Ecto neural progenitor cell (in vitro differentiated cells): ENCODE measurements around the gene DARS2.
"Not testable (repeated sequence)": the region's sequence is repeated elsewhere in the genome, so short reads cannot be mapped to it uniquely, and the experiment has no call there.

ENCODE experiments used
- DNase-seq: peaks from one replicate; pipeline ENCODE4 v3.0.0-alpha.2; 2018; ENCODE audit warnings: low spot score

The DARS2 gene

GRCh38 chr1:173824315-173825081 is at the start of gene DARS2, which contains the start of gene CENPL:
DARS2 (plus strand) TSS chr1:173824673; CDS start chr1:173825230, 557 bp downstream.
CENPL (minus strand) TSS chr1:173824883; CDS start chr1:173811299, 13,584 bp downstream.
- DNase-seq, result peak; percentile 93

GRCh38 chr1:173775578-173776226 is 48.8 kb upstream of the DARS2 start:
- no peak for DNase-seq

- DNase-seq, result no peak
Measured at GRCh38 chr1:173779936-173780335, 44.5 kb upstream of the DARS2 start.

- no peak for DNase-seq
Measured at GRCh38 chr1:173784997-173785396, 39.5 kb upstream of the DARS2 start.

GRCh38 chr1:173789841-173790240 is 34.6 kb upstream of the DARS2 start:
- no peak for DNase-seq

- DNase-seq, result no peak
Measured at GRCh38 chr1:173798078-173798477, 26.4 kb upstream of the DARS2 start.

GRCh38 chr1:173799995-173800394 is 24.5 kb upstream of the DARS2 start:
- not testable (repeated sequence) for DNase-seq

- no peak for DNase-seq
Measured at GRCh38 chr1:173802961-173803360, 21.5 kb upstream of the DARS2 start.

- DNase-seq, result not testable (repeated sequence)
Measured at GRCh38 chr1:173813654-173814053, 10.8 kb upstream of the DARS2 start.

GRCh38 chr1:173818459-173818858 is 6.0 kb upstream of the DARS2 start:
- DNase-seq, result no peak

- no peak for DNase-seq
Measured at GRCh38 chr1:173821680-173822079, 2.8 kb upstream of the DARS2 start.

- no peak for DNase-seq
Measured at GRCh38 chr1:173823781-173824314, 625 bp upstream of the DARS2 start.

GRCh38 chr1:173827611-173828010 is 3.1 kb downstream of the DARS2 start:
- DNase-seq, result no peak

- DNase-seq, result no peak
Measured at GRCh38 chr1:173832748-173833147, 8.3 kb downstream of the DARS2 start.

GRCh38 chr1:173852105-173852504 is 27.6 kb downstream of the DARS2 start:
- DNase-seq, result no peak

GRCh38 chr1:173853074-173853473 is 28.6 kb downstream of the DARS2 start:
- no peak for DNase-seq

- no peak for DNase-seq
Measured at GRCh38 chr1:173856014-173856413, 31.5 kb downstream of the DARS2 start.

GRCh38 chr1:173856903-173857302 is 32.4 kb downstream of the DARS2 start:
- no peak for DNase-seq

- DNase-seq, result no peak
Measured at GRCh38 chr1:173857363-173857917, 33.0 kb downstream of the DARS2 start.

GRCh38 chr1:173859547-173859946 is 35.1 kb downstream of the DARS2 start:
- DNase-seq, result not testable (repeated sequence)

- no peak for DNase-seq
Measured at GRCh38 chr1:173860065-173860464, 35.6 kb downstream of the DARS2 start.

GRCh38 chr1:173861731-173862145 is 37.3 kb downstream of the DARS2 start:
- DNase-seq, result no peak
